H9 (cell line): ENCODE data around the gene TECTA. TPM values are rescaled to one million over a fixed set of nuclear protein-coding genes. Genes with fewer than 3 reads are reported as not detected.

Source experiments
- DNase-seq: peaks from one replicate; pipeline ENCODE4 v3.0.0-alpha.2; 2017
- H2AFZ ChIP-seq: one replicate; pipeline ENCODE4 v1.6.1; 2013; ENCODE audit warnings: mild to moderate bottlenecking, low read length, control low read depth, moderate library complexity
- H2AK5ac ChIP-seq: 2 replicates; pipeline ENCODE4 v1.6.1; 2013; ENCODE audit warnings: low read length, control low read depth, mixed read lengths; ENCODE audit not compliant: insufficient read length
- H2BK120ac ChIP-seq: one replicate; pipeline ENCODE4 v1.6.1; 2013; ENCODE audit warnings: low read depth, mild to moderate bottlenecking, low read length, control low read depth, inconsistent platforms; ENCODE audit not compliant: poor library complexity, severe bottlenecking
- H2BK12ac ChIP-seq: 2 replicates; pipeline ENCODE4 v1.6.1; 2013; ENCODE audit warnings: low read length, control low read depth, mixed read lengths, low read depth; ENCODE audit not compliant: insufficient read length
- H2BK15ac ChIP-seq: 2 replicates; pipeline ENCODE4 v1.6.1; 2013; ENCODE audit warnings: low read depth, low read length, control low read depth
- H2BK20ac ChIP-seq: one replicate; pipeline ENCODE4 v1.6.1; 2013; ENCODE audit warnings: low read depth, mild to moderate bottlenecking, low read length, control low read depth, inconsistent platforms; ENCODE audit not compliant: poor library complexity, severe bottlenecking
- H2BK5ac ChIP-seq: 2 replicates; pipeline ENCODE4 v1.6.1; 2013; ENCODE audit warnings: low read length, control low read depth, mixed read lengths; ENCODE audit not compliant: insufficient read length
- H3K14ac ChIP-seq: 2 replicates; pipeline ENCODE4 v1.6.1; 2013; ENCODE audit warnings: low read length, control low read depth; ENCODE audit not compliant: insufficient read depth
- H3K18ac ChIP-seq: 2 replicates; pipeline ENCODE4 v1.6.1; 2013; ENCODE audit warnings: low read depth, mild to moderate bottlenecking, mixed read lengths, low read length, control low read depth; ENCODE audit not compliant: insufficient read length
- H3K23ac ChIP-seq: 2 replicates; pipeline ENCODE4 v1.6.1; 2013; ENCODE audit warnings: low read length, control low read depth, mixed read lengths, low read depth; ENCODE audit not compliant: insufficient read length
- H3K23me2 ChIP-seq: 2 replicates; pipeline ENCODE4 v1.6.1; 2013; ENCODE audit warnings: low read depth, mild to moderate bottlenecking, mixed read lengths, low read length, control low read depth; ENCODE audit not compliant: insufficient read length, poor library complexity, severe bottlenecking
- H3K27ac ChIP-seq: 2 replicates; pipeline ENCODE4 v1.5.1; 2013; ENCODE audit warnings: low read length, control low read depth, mixed read lengths, low read depth; ENCODE audit not compliant: insufficient read length
- H3K27me3 ChIP-seq: 2 replicates; pipeline ENCODE4 v1.6.1; 2013; ENCODE audit warnings: low read length, control low read depth, inconsistent platforms; ENCODE audit not compliant: insufficient read depth
- H3K4ac ChIP-seq: 2 replicates; pipeline ENCODE4 v1.6.1; 2013; ENCODE audit warnings: low read depth, mild to moderate bottlenecking, control low read depth, inconsistent platforms, low read length, moderate library complexity
- H3K4me1 ChIP-seq: 2 replicates; pipeline ENCODE4 v1.6.1; 2013; ENCODE audit warnings: low read length, control low read depth, inconsistent platforms; ENCODE audit not compliant: insufficient read depth
- H3K4me2 ChIP-seq: 2 replicates; pipeline ENCODE4 v1.6.1; 2013; ENCODE audit warnings: low read length, control low read depth, mixed read lengths; ENCODE audit not compliant: insufficient read length, insufficient read depth
- H3K56ac ChIP-seq: 2 replicates; pipeline ENCODE4 v1.6.1; 2013; ENCODE audit warnings: low read depth, mild to moderate bottlenecking, mixed read lengths, low read length, control low read depth; ENCODE audit not compliant: insufficient read length
- H3K79me1 ChIP-seq: 2 replicates; pipeline ENCODE4 v1.6.1; 2013; ENCODE audit warnings: low read depth, mild to moderate bottlenecking, moderate library complexity, low read length, control low read depth, inconsistent platforms; ENCODE audit not compliant: insufficient read depth, poor library complexity, severe bottlenecking
- H3K79me2 ChIP-seq: 2 replicates; pipeline ENCODE4 v1.6.1; 2013; ENCODE audit warnings: low read length, control low read depth, inconsistent platforms; ENCODE audit not compliant: insufficient read depth
- H3K9ac ChIP-seq: 2 replicates; pipeline ENCODE4 v1.6.1; 2013; ENCODE audit warnings: low read length, control low read depth, mixed read lengths; ENCODE audit not compliant: insufficient read length; ENCODE audit errors: extremely low read depth
- H3K9me3 ChIP-seq: one replicate; pipeline ENCODE4 v1.6.1; 2013; ENCODE audit warnings: low read depth, low read length, inconsistent platforms; ENCODE audit not compliant: control insufficient read depth
- H3T11ph ChIP-seq: one replicate; pipeline ENCODE4 v1.6.1; 2013; ENCODE audit warnings: mild to moderate bottlenecking, low read length, control low read depth, inconsistent platforms
- H4K20me1 ChIP-seq: one replicate; pipeline ENCODE4 v1.6.1; 2013; ENCODE audit not compliant: control insufficient read depth, insufficient read length, insufficient read depth
- H4K5ac ChIP-seq: 2 replicates; pipeline ENCODE4 v1.6.1; 2013; ENCODE audit warnings: low read depth, mild to moderate bottlenecking, mixed read lengths, low read length, control low read depth; ENCODE audit not compliant: insufficient read length
- H4K8ac ChIP-seq: replicated peaks from 2 replicates; pipeline ENCODE4 v1.6.1; 2013; ENCODE audit warnings: low read length, control low read depth, mixed read lengths, low read depth; ENCODE audit not compliant: insufficient read length
- H4K91ac ChIP-seq: 2 replicates; pipeline ENCODE4 v1.6.1; 2013; ENCODE audit warnings: low read depth, mild to moderate bottlenecking, moderate library complexity, mixed read lengths, low read length, control low read depth; ENCODE audit not compliant: insufficient read length
- H3K27ac Mint-ChIP-seq, 3 experiments: 2 replicates in 2 of 3; 3 replicates in 1 of 3; pipeline ENCODE4 v1.8.0; 2020 to 2021; ENCODE audit warnings: mixed read lengths in 3 of 3, mild to moderate bottlenecking in 1 of 3, moderate library complexity in 1 of 3
- H3K27me3 Mint-ChIP-seq: 2 replicates; pipeline ENCODE4 v1.8.0; 2021; ENCODE audit warnings: low read depth, mild to moderate bottlenecking, moderate library complexity, mixed read lengths
- H3K36me3 Mint-ChIP-seq, 3 experiments: 2 replicates in 2 of 3; 3 replicates in 1 of 3; pipeline ENCODE4 v1.8.0; 2020 to 2021; ENCODE audit warnings: low read depth in 3 of 3, mixed read lengths in 3 of 3; ENCODE audit not compliant: insufficient read depth in 1 of 3
- H3K4me1 Mint-ChIP-seq, 2 experiments: 2 replicates each; pipeline ENCODE4 v1.8.0; 2020; ENCODE audit warnings: mixed read lengths in 2 of 2
- H3K4me3 Mint-ChIP-seq, 2 experiments: 2 replicates in 1 of 2; 3 replicates in 1 of 2; pipeline ENCODE4 v1.8.0; 2020 to 2021; ENCODE audit warnings: mild to moderate bottlenecking in 2 of 2, mixed read lengths in 2 of 2, moderate library complexity in 1 of 2
- H3K9me3 Mint-ChIP-seq, 2 experiments: 2 replicates in 1 of 2; 3 replicates in 1 of 2; pipeline ENCODE4 v1.8.0; 2020; ENCODE audit warnings: mild to moderate bottlenecking in 2 of 2, mixed read lengths in 2 of 2, moderate library complexity in 1 of 2
- WGBS: extraction: QIAGEN DNeasy Blood & Tissue Kit; methylation state at CpG from one replicate; pipeline ENCODE4 v1.1.7; 2013; ENCODE audit warnings: missing lambda C conversion rate, low lambda C conversion rate, mixed read lengths; ENCODE audit not compliant: insufficient read length; ENCODE audit errors: extremely low coverage; 5-methylcytosine and 5-hydroxymethylcytosine counted together
- total RNA-seq: library from RNA; stranded (reverse); gene quantifications from 2 replicates; pipeline ENCODE4 v1.2.1, GENCODE V29; 2021
- TF ChIP-seq, protein P1 (sequence below): fragments of 200-600 bp; sonication (generic); conservative IDR thresholded peaks from 3 replicates; pipeline ENCODE4 v1.8.0; 2021; ENCODE audit warnings: antibody characterized with exemption, mild to moderate bottlenecking

TECTA gene
- total RNA-seq, 1 experiment from 2014 or later: 0.66 TPM

DNA sequence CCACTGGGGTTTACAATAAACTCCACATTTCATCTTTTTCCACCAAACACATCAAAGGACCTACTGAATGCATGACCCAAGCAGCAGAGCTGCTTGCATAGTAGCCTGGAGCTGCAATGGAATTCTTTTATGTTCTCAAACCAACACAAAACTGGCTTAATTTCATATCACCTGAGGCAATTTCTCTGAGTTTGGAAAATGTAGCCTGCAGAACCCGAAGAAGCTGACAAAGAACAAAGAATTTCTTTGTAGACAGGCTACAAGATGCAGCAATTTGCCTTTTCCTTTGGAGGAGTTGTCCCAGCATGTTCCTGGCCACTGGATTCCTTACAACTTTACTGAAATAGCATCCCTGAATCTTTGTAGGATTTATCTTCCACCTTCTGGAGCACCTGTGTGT is 5.5 kb upstream of the TECTA start:
- no peak overlapping the region for H3K4me2 ChIP-seq
- no peak overlapping the region for H3K23ac ChIP-seq
- H4K91ac ChIP-seq: no peak overlapping the region
- H2BK120ac ChIP-seq: no peak overlapping the region
- H4K8ac ChIP-seq: no peak overlapping the region
- H3K27me3 Mint-ChIP-seq: no peaks in the 10 kb centered on the region
- no peak overlapping the region for H3K56ac ChIP-seq
- TF ChIP-seq, protein P1, sequence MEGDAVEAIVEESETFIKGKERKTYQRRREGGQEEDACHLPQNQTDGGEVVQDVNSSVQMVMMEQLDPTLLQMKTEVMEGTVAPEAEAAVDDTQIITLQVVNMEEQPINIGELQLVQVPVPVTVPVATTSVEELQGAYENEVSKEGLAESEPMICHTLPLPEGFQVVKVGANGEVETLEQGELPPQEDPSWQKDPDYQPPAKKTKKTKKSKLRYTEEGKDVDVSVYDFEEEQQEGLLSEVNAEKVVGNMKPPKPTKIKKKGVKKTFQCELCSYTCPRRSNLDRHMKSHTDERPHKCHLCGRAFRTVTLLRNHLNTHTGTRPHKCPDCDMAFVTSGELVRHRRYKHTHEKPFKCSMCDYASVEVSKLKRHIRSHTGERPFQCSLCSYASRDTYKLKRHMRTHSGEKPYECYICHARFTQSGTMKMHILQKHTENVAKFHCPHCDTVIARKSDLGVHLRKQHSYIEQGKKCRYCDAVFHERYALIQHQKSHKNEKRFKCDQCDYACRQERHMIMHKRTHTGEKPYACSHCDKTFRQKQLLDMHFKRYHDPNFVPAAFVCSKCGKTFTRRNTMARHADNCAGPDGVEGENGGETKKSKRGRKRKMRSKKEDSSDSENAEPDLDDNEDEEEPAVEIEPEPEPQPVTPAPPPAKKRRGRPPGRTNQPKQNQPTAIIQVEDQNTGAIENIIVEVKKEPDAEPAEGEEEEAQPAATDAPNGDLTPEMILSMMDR: no peak
- no peaks in the 10 kb centered on the region for H3K27me3 ChIP-seq
- H3K36me3 Mint-ChIP-seq: peaks cover 0 to 2% (median 0%) of the 10 kb centered on the region in 3 experiments; a peak in 2 of 7 replicates
- H3K4me3 Mint-ChIP-seq: no peak overlapping the region
- H3K18ac ChIP-seq: no peak overlapping the region
- no peaks in the 10 kb centered on the region for H3K9me3 Mint-ChIP-seq
- no peak overlapping the region for H3K27ac ChIP-seq
- H2AK5ac ChIP-seq: no peak overlapping the region
- no peaks in the 10 kb centered on the region for H3K4me1 ChIP-seq
- H3K9me3 ChIP-seq: no peaks in the 10 kb centered on the region
- no peak overlapping the region for H2BK20ac ChIP-seq
- no peak overlapping the region for H2BK5ac ChIP-seq
- no peaks in the 10 kb centered on the region for H4K20me1 ChIP-seq
- no peak for DNase-seq
- no peak overlapping the region for H3K4ac ChIP-seq
- no peak overlapping the region for H2AFZ ChIP-seq
- H2BK12ac ChIP-seq: no peak overlapping the region
- no peaks in the 10 kb centered on the region for H3K23me2 ChIP-seq
- H3T11ph ChIP-seq: no peak overlapping the region
- no peak overlapping the region for H3K9ac ChIP-seq
- H3K14ac ChIP-seq: no peak overlapping the region
- H2BK15ac ChIP-seq: no peak overlapping the region
- WGBS: no CpG with 5 or more reads among the region's 1 CpG
- H3K79me1 ChIP-seq: no peaks in the 10 kb centered on the region
- no peaks in the 10 kb centered on the region for H3K79me2 ChIP-seq
- H3K27ac Mint-ChIP-seq: no peak overlapping the region
- no peak overlapping the region for H4K5ac ChIP-seq
- peaks cover 7 to 10% of the 10 kb centered on the region in 2 experiments for H3K4me1 Mint-ChIP-seq
